Lower leg skin (tissue), 4 donors: ENCODE measurements around the gene GIMAP6. TPM values are rescaled to one million over a fixed set of nuclear protein-coding genes. Genes with fewer than 3 reads are reported as not detected.
"Not testable (repeated sequence)": the region's sequence is repeated elsewhere in the genome, so short reads cannot be mapped to it uniquely, and the experiment has no call there.

ENCODE experiments used
- DNase-seq, 2 donors: peaks; one replicate each; pipeline ENCODE4 v3.0.0-alpha.2; 2019; ENCODE audit warnings: low spot score in 2 of 2
- H3K4me3 ChIP-seq: fragments of 200-600 bp; sonication (generic); 2 replicates; pipeline ENCODE4 v1.5.1; 2017; ENCODE audit warnings: mild to moderate bottlenecking, low read depth; ENCODE audit not compliant: poor library complexity, severe bottlenecking
- POLR2A ChIP-seq, 2 donors: fragments of 450-650 bp; IDR thresholded peaks; one replicate each; pipeline ENCODE4 v1.6.1; 2016 to 2017; ENCODE audit warnings: antibody characterized with exemption in 2 of 2, mild to moderate bottlenecking in 1 of 2, moderate library complexity in 1 of 2
- WGBS, 2 donors: methylation state at CpG; one replicate each; pipeline ENCODE4 v1.1.5; 2018; 5-methylcytosine and 5-hydroxymethylcytosine counted together
- intact Hi-C: fragments of 100-400 bp; cut with DNase I; formaldehyde crosslinking; loops from one replicate; pipeline ENCODE4 v1.15.0; 2023; ENCODE audit warnings: low total_unique reads
- total RNA-seq, 4 donors: library from RNA; depleted of rRNA; stranded (reverse); fragments of >200 nt; gene quantifications; one replicate each; pipeline ENCODE4 v1.1.0, GENCODE V29; 2016
- TF ChIP-seq, protein P1 (sequence below), 3 donors: fragments of 450-650 bp; IDR thresholded peaks; one replicate each; pipeline ENCODE4 v1.5.1; 2016; ENCODE audit warnings: antibody characterized with exemption in 3 of 3, mild to moderate bottlenecking in 3 of 3, moderate library complexity in 2 of 3

Gene GIMAP6
- total RNA-seq, 4 donors from 2014 or later, result 3.6 to 23.6 (median 9.7) TPM

DNA sequence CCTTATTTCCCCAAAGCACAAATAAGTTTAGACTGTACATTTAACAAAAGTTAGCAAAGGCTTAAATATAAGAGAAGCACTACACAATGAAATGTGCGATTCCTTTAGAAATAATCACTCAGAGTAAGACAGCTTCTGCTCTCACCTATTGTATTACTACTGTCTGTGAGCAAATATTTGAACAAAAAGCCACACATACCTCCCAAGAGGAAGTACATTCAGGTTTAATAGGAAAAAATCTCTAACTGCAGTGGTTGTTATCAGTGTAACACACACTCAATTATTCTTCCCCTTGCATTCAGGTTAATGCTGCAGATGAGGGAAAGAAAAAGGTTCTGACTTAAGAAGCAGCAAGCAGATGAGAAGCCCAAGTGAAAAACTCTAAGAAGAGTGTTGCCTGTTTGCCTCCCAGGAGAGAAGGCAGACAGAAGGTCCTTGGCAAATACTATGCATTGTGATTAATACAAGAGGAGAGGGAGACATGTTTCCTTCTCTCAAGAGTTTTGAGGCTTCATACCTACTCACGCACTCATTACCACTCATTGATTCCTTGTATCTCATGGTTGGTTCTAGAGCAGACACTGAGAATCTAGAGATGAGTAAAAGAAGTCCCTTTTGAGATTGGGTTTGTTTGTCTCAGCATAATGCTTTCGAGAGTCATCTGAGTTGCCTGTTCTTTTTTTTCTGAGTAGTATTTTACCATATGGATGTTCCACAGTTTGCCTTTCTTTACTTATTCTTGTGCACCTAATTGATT lies 51.4 kb downstream of the GIMAP6 start:
- 88 to 90% methylated on average over 3 of the region's 3 CpGs for WGBS, 2 donors
- H3K4me3 ChIP-seq, result no peak overlapping the region
- DNase-seq, result no peak
- intact Hi-C loops, result no loop called here
- TF ChIP-seq, protein P1, sequence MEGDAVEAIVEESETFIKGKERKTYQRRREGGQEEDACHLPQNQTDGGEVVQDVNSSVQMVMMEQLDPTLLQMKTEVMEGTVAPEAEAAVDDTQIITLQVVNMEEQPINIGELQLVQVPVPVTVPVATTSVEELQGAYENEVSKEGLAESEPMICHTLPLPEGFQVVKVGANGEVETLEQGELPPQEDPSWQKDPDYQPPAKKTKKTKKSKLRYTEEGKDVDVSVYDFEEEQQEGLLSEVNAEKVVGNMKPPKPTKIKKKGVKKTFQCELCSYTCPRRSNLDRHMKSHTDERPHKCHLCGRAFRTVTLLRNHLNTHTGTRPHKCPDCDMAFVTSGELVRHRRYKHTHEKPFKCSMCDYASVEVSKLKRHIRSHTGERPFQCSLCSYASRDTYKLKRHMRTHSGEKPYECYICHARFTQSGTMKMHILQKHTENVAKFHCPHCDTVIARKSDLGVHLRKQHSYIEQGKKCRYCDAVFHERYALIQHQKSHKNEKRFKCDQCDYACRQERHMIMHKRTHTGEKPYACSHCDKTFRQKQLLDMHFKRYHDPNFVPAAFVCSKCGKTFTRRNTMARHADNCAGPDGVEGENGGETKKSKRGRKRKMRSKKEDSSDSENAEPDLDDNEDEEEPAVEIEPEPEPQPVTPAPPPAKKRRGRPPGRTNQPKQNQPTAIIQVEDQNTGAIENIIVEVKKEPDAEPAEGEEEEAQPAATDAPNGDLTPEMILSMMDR (IDR thresholded peaks at IDR 0.05), result no peak
- TF ChIP-seq POLR2A (IDR thresholded peaks at IDR 0.05), result no peak

DNA sequence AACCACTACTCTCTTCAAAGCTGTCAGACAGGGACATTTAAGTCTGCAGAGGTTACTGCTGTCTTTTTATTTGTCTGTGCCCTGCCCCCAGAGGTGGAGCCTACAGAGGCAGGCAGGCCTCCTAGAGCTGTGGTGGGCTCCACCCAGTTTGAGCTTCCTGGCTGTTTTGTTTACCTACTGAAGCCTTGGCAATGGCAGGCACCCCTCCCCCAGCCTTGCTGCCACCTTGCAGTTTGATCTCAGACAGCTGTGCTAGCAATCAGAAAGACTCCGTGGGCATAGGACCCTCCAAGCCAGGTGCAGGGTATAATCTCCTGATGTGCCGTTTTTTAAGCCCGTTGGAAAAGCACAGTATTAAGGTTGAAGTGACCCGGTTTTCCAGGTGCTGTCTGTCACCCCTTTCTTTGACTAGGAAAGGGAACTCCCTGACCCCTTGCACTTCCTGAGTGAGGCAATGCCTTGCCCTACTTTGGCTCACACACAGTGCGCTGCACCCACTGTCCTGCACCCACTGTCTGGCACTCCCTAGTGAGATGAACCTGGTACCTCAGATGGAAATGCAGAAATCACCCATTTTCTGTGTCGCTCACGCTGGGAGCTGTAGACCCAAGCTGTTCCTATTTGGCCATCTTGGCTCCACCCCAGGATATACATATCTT lies 52.1 kb downstream of the GIMAP6 start:
- WGBS, 2 donors, result 74% methylated on average over 7 of the region's 7 CpGs
- H3K4me3 ChIP-seq, DNase-seq, intact Hi-C loops: not testable (repeated sequence)

Other genes with a start within 250 kb of the GIMAP6 start
- gene GIMAP8, start 181.8 kb downstream of the GIMAP6 start, total RNA-seq, result 10 to 100 TPM in 1 of 4 donors, 1 to 10 TPM in 3; 2.3 to 10.7 (median 3.4) TPM
- 1 to 10 TPM; 2.4 to 9.6 (median 5.3) TPM for gene GIMAP7, start 117.5 kb downstream of the GIMAP6 start, total RNA-seq
- 10 to 100 TPM in 2 of 4 donors, 1 to 10 TPM in 2; 4.6 to 17.9 (median 8.1) TPM for gene GIMAP4, start 65.0 kb downstream of the GIMAP6 start, total RNA-seq
- 1 to 10 TPM in 3 of 4 donors, under 1 TPM in 1; 0.53 to 7.2 (median 5.0) TPM for gene GIMAP2, start 53.3 kb upstream of the GIMAP6 start, total RNA-seq
- 1 to 10 TPM; 1.5 to 4.6 (median 2.7) TPM for gene GIMAP1, start 84.2 kb upstream of the GIMAP6 start, total RNA-seq
- 10 to 100 TPM in 2 of 4 donors, 1 to 10 TPM in 2; 4.6 to 18.7 (median 10.9) TPM for gene GIMAP5, start 105.0 kb upstream of the GIMAP6 start, total RNA-seq
- gene TMEM176B, start 168.0 kb upstream of the GIMAP6 start, total RNA-seq, result 10 to 100 TPM in 1 of 4 donors, 1 to 10 TPM in 3; 2.5 to 16.6 (median 6.1) TPM
- gene TMEM176A, start 168.4 kb upstream of the GIMAP6 start, total RNA-seq, result 10 to 100 TPM in 2 of 4 donors, 1 to 10 TPM in 2; 4.8 to 10.2 (median 9.5) TPM
- 1 to 10 TPM; 1.2 to 6.7 (median 3.5) TPM for gene AOC1, start 220.1 kb upstream of the GIMAP6 start, total RNA-seq